NT2/D1 (cell line): ENCODE results near the gene SYT2.

ENCODE experiments used
- DNase-seq: peaks from one replicate; pipeline ENCODE4 v3.0.0-alpha.2; 2011; ENCODE audit warnings: low read depth, low spot score
- H3K27me3 ChIP-seq: 2 replicates; pipeline ENCODE4 v1.6.0; 2011; ENCODE audit warnings: mild to moderate bottlenecking; ENCODE audit not compliant: insufficient read length, insufficient read depth
- H3K36me3 ChIP-seq: 2 replicates; pipeline ENCODE4 v1.6.1; 2011; ENCODE audit warnings: mild to moderate bottlenecking, low read length, mixed read lengths; ENCODE audit not compliant: insufficient read depth, insufficient read length
- H3K4me1 ChIP-seq: 2 replicates; pipeline ENCODE4 v1.5.1; 2011; ENCODE audit not compliant: insufficient read depth, insufficient read length
- H3K4me3 ChIP-seq: 2 replicates; pipeline ENCODE4 v1.5.1; 2011; ENCODE audit warnings: low read depth; ENCODE audit not compliant: insufficient read length
- H3K9ac ChIP-seq: 2 replicates; pipeline ENCODE4 v1.6.0; 2011; ENCODE audit warnings: low read depth; ENCODE audit not compliant: insufficient read length
- H3K9me3 ChIP-seq: 2 replicates; pipeline ENCODE4 v1.5.1; 2011; ENCODE audit warnings: mild to moderate bottlenecking, low read length; ENCODE audit not compliant: insufficient read depth
- SUZ12 ChIP-seq: IDR thresholded peaks from 2 replicates; pipeline ENCODE4 v1.6.1; 2011; ENCODE audit not compliant: insufficient read length, insufficient read depth; ENCODE audit errors: extremely low read depth
- YY1 ChIP-seq: IDR thresholded peaks from 2 replicates; pipeline ENCODE4 v1.6.1; 2011; ENCODE audit not compliant: insufficient read length, insufficient read depth
- ZNF274 ChIP-seq: IDR thresholded peaks from 2 replicates; pipeline ENCODE4 v1.6.1; 2011; ENCODE audit warnings: mild to moderate bottlenecking, low read depth, low read length

SYT2 gene

DNA sequence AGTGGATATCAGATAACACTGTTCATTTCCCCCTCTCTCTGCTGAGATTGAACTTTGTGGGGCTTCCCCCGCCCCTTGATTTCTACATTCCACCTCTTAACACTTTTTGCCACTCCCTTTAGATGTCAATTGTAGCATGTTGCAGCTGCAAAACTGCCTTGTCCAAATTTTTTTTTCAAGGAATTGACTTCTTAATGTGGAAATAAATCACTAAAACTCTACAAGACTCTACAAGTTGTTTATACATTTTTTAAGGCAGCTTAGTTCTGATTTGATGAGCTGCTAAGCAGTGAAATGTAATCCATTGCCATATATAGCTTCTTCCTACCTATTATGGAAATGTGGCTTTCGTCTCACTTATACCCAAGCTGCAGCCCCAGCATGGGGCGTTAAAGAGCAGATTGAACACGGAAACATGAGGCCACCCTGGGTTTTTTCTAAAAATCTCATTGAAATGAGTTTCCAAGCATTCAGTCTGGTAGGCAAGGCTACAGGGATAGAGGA, 132.2 kb downstream of the SYT2 start:
- peaks cover 7% of the 10 kb centered on the region for H3K36me3 ChIP-seq
- peaks cover 4% of the 10 kb centered on the region for H3K4me1 ChIP-seq
- no peak overlapping the region for H3K9ac ChIP-seq
- TF ChIP-seq SUZ12 (no peak), YY1 (no peak), ZNF274 (no peak)
- H3K27me3 ChIP-seq, result no peaks in the 10 kb centered on the region
- no peak for DNase-seq
- no peak overlapping the region for H3K4me3 ChIP-seq
- no peaks in the 10 kb centered on the region for H3K9me3 ChIP-seq

DNA sequence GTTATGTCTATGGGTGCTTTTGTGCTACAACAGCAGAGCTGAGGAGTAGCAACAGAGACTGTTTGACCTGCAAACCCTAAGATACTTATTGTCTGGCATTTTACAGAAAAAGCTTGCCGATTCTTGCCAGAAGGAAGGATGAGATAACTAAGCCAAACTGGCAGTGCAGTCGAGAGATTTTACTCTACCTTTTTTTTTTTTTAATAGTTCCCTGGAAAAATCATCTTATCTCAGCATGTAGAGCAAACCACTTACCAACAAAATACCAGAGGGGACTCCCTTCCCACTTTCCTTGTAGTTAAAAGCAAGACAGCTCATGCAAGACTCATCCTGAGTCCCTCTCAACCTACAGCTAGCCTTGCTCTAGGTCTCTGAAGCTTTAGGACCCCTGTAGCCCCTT, 132.9 kb downstream of the SYT2 start:
- no peak for DNase-seq
- Histone ChIP-seq H3K4me1 (peaks cover 4% of the 10 kb centered on the region), H3K36me3 (peaks cover 13% of the 10 kb centered on the region), H3K27me3 (no peaks in the 10 kb centered on the region), H3K9ac (no peak overlapping the region), H3K9me3 (no peaks in the 10 kb centered on the region), H3K4me3 (no peak overlapping the region)
- TF ChIP-seq ZNF274 (no peak), YY1 (no peak), SUZ12 (no peak)

DNA sequence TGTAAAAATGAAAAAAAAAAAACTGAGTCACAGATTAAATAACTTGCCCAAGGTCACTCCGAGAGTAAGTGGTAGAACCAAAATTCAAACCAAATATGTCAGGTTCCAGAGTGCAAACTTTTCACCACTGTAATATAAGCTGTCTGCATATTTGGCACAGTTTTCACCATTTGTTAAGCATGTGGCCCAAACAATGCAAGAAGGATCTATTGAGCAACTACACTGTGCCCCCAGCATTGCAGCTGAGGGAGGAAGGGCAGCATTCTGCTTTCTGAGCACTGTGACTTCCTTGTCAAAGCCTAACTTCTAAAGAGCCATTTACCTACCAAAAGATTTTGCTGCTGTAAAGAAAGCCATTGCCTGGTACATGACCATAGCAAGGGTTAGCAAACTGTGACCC, 133.4 kb downstream of the SYT2 start:
- peaks cover 4% of the 10 kb centered on the region for H3K4me1 ChIP-seq
- H3K27me3 ChIP-seq, result no peaks in the 10 kb centered on the region
- no peak for DNase-seq
- H3K9me3 ChIP-seq, result no peaks in the 10 kb centered on the region
- peaks cover 14% of the 10 kb centered on the region for H3K36me3 ChIP-seq
- H3K9ac ChIP-seq, result no peak overlapping the region
- no peak overlapping the region for H3K4me3 ChIP-seq
- no peak for TF ChIP-seq SUZ12
- TF ChIP-seq ZNF274, result no peak
- TF ChIP-seq YY1, result no peak

DNA sequence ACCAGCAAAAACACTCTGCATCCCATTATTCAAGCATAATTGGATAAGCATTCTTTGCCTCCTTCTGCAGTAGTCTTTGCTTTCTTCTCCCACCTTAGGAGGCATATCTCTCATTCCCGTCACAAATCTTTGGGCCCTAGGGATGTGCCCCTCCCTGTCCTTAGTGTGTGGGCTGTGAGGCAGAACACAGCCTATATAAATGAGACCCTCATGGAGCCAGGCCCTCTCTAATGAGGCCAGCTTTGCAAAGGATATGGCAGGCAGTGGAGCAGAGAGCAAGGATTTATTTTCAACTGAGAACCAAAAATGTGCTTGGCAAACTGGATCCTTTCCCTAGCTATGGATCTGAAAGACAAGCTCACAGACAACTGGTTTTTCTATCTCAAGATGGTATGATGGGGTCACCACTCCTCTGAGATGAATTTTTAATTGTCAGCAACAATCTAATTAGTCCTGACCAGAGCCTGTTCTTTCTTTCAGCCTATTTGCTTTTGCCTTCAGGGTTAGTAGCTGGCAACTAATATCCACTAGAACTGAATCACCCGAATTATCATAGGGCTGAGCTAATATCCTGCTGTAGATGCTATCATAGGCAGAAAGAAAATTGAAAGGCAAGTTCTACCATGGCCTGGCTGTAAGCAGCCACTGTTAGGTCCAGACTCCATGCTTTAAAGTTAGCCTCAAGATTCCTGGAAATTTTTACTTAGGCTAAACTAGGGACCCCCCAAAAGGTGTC, 134.2 kb downstream of the SYT2 start:
- TF ChIP-seq SUZ12 (no peak), ZNF274 (no peak), YY1 (no peak)
- no peak for DNase-seq
- Histone ChIP-seq H3K9ac (no peak overlapping the region), H3K4me1 (peaks cover 4% of the 10 kb centered on the region), H3K4me3 (no peak overlapping the region), H3K36me3 (peaks cover 12% of the 10 kb centered on the region), H3K27me3 (no peaks in the 10 kb centered on the region), H3K9me3 (no peaks in the 10 kb centered on the region)

DNA sequence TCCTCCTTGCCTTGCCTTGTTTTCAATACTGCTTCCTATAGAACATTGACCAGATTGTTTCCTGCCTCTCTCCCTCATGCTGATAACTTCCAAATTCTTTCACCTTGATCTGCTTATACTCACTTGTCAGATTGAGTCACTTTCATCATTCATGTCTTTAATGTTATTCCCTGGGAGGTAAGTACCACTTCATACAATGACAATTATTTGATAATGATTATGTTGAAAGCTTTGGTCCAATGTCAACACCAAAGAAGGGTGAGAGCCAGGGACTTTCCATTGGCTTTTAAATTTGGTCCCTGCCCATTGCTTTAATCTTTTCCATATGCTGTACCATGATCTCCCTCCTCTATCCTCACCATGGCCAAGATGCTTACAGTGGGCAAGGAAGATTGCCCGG, 137.4 kb downstream of the SYT2 start:
- Histone ChIP-seq H3K9ac (no peak overlapping the region), H3K9me3 (no peaks in the 10 kb centered on the region), H3K27me3 (no peaks in the 10 kb centered on the region), H3K4me1 (peaks cover 5% of the 10 kb centered on the region), H3K36me3 (peaks cover 12% of the 10 kb centered on the region), H3K4me3 (no peak overlapping the region)
- no peak for DNase-seq
- no peak for TF ChIP-seq YY1
- no peak for TF ChIP-seq SUZ12
- TF ChIP-seq ZNF274, result no peak

DNA sequence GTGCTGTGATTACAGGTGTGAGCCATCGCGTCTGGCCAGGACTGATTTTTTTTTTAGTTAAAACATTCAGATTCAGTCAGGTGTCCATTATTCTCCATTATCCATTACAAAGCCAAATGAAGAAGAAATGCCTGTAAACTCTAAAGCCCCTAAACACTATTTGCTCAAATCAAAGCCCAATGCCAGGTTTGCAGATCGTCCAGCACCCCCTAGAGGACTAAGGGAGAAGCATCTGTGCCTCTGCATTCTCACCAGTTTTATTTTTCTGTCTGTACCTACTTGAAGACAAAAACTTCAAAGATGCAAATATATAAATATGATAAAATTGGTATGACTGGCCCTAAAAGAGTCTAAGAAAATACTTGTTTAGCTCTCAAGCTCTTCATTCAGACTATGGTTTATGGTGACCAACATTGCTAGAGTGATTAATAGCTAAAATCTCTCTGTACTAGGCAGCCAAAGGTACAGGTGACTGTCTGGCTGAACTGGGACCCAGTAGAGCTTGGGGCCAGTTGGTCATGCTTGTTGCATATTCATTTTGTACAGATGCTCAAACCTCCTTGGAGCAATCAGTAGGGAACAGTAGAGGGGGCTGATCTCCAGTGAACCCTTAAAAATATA, 138.4 kb downstream of the SYT2 start:
- H3K9me3 ChIP-seq, result no peaks in the 10 kb centered on the region
- no peak overlapping the region for H3K4me3 ChIP-seq
- no peak overlapping the region for H3K9ac ChIP-seq
- H3K4me1 ChIP-seq, result peaks cover 5% of the 10 kb centered on the region
- TF ChIP-seq SUZ12, result no peak
- TF ChIP-seq ZNF274, result no peak
- TF ChIP-seq YY1, result no peak
- DNase-seq, result no peak
- H3K27me3 ChIP-seq, result no peaks in the 10 kb centered on the region
- peaks cover 12% of the 10 kb centered on the region for H3K36me3 ChIP-seq

DNA sequence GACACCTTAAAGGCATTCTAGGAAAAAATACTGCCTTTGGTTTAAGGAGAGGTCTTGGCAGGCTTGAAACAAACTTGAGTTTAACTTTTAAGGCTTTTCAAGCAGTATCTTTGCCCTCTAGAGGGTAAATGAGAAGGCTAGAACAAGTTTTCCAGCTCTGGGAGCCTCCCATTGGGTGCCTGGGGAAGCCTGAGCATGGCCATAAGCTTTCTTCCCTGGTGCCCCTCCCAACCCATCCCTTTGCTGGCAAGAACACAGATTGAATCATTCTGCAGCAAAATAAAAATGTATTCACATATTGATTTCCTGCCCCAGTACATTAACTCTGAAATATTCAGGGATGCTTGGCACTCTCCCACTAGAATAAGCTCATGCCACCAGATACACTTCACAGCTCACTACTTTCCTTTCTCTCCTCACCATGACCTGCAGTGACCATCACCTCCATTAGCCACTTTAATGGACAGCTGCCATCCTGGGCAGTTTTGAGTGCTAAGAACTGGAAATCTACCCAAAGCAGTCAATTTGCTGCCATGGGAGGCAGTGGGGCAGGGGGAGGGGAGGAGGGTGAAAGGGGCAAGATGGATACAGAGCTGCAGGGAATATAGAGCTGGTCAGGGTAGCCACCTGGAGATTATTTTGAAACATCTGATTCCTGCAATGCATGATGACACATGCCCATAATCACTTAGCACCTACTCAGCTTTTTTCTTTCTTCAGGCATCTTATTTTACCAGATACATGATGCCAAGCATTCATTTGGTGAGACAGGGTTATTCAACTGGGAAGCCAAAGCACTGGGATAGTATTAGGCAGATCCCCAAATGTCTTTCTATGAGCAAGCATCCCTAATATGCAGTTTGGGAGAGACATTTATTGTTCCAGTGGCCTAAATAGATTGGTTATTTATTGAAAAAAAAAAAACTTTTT, 140.6 kb downstream of the SYT2 start:
- Histone ChIP-seq H3K9me3 (no peaks in the 10 kb centered on the region), H3K36me3 (peaks cover 12% of the 10 kb centered on the region), H3K9ac (no peak overlapping the region), H3K4me1 (peaks cover 1% of the 10 kb centered on the region), H3K27me3 (no peaks in the 10 kb centered on the region), H3K4me3 (no peak overlapping the region)
- TF ChIP-seq ZNF274, result no peak
- TF ChIP-seq YY1, result no peak
- no peak for TF ChIP-seq SUZ12
- DNase-seq, result no peak
